Stimulated activated CD8-positive, alpha-beta memory T cell treated with anti-CD3 and anti-CD28 coated beads, Interleukin-4, amount 100 ng/mL, for 48 hours (primary cell): ENCODE results near the gene EXOC3.

Source experiments
- DNase-seq: peaks from one replicate; pipeline ENCODE4 v3.0.0-alpha.2; 2020

EXOC3 gene

GRCh38 chr5:427415-428087, 15.4 kb upstream of the EXOC3 start:
- no peak for DNase-seq

- DNase-seq, result no peak
Observed at GRCh38 chr5:428219-428618, 14.8 kb upstream of the EXOC3 start.

DNA sequence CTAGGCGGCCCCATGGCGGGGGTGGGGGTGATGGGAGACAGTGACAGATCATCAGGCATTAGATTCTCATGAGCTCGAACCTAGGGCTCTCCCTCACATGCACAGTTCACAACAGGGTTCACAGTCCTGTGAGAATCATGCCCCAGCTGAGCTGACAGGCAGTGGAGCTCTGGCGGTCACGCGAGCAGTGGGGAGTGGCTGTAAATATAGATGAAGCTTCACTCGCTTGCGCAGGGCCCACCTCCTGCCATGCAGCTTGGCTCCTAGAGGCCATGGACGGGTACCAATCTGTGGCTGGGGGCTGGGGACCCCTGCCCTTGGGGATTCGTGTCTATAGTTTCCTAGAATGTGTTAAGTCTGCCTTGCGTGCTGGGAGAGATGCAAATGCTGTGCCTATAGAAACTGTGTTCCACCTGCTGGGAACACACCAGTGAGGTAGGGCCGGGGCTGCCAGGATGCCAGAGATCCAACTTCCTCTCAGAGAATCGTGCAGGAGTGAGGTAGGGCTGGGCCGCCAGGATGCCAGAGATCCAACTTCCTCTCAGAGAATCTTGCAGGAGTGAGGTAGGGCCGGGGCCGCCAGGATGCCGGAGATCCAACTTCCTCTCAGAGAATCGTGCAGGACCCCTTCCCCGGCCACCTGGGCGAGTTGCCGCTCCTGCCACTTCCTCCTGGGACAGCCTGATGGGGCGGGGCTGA, 14.1 kb upstream of the EXOC3 start:
- no peak for DNase-seq

GRCh38 chr5:429453-430188, 13.4 kb upstream of the EXOC3 start:
- no peak for DNase-seq

- no peak for DNase-seq
Observed at GRCh38 chr5:430214-430925, 12.6 kb upstream of the EXOC3 start.

DNA sequence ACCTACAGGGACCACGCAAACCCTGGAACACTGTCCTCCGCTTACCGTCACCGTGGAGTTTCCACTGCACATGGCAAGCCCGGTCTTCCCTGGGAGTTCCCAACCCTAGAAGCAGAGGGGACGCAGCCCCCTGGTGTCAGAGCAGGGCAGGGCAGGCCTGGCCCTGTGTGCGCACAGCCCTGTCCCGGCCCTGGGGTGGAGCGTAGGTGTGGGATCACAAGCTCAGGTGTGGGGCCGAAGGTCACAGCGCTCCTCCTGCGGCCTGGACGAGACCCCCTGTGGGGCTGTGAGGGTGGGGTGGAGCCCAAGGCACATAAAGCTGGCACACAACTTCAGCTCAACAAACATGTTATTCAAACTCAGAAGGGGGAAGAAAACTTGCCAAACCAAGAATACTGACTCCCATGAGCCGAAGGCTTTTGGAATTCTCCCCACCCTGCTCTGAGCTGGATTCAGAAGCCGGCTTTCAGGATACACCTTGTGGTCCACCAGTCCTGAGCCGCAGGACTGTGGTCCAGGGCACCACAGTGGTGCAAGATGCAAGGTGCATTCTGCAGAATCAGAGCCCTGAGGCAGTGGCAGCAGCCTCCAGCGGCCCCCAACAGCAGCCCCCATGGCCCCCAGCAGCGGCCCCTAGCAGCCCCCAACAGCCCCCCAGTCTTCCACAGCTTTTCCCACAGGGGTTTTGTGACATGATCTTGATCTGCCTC, 11.8 kb upstream of the EXOC3 start:
- DNase-seq, result peak; percentile 73

- no peak for DNase-seq
Observed at GRCh38 chr5:431711-432050, 11.3 kb upstream of the EXOC3 start.

DNA sequence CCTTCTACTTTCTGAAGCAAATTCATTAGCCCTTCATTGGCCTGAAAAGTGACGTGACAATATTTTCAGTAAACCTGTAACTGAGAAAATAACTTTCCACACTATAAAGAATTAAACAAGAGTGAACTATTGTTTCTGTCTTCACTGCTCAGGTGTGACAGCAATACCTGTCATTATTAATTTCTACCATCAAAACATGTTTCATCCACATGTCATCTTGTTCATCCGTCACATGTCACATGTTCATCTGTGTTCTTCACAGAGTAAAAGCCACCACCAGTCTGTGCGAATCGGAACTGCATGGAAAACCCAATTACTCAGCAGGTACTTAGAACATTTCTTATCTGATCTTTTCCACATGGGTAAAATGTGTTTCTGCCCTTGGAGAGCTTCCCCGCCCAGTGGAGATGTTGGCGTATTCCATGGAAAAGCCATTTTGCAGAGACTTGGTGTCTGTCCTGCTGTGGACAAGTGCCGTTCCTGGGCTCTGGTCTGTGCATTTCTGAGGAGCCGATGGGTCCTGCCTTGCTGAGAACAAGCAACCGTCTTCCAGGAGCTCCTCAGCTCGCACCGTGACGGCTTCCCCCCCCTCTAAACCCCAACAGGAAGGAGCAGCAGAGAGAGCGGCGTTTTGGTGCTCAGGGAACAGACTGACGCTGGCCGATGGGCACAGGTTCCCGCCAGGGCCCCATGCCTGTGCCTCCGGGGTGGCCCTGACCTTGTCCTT, 10.6 kb upstream of the EXOC3 start:
- DNase-seq, result no peak

GRCh38 chr5:432928-433791, 9.8 kb upstream of the EXOC3 start:
- DNase-seq, result no peak

- no peak for DNase-seq
Observed at GRCh38 chr5:433836-434235, 9.1 kb upstream of the EXOC3 start.

DNA sequence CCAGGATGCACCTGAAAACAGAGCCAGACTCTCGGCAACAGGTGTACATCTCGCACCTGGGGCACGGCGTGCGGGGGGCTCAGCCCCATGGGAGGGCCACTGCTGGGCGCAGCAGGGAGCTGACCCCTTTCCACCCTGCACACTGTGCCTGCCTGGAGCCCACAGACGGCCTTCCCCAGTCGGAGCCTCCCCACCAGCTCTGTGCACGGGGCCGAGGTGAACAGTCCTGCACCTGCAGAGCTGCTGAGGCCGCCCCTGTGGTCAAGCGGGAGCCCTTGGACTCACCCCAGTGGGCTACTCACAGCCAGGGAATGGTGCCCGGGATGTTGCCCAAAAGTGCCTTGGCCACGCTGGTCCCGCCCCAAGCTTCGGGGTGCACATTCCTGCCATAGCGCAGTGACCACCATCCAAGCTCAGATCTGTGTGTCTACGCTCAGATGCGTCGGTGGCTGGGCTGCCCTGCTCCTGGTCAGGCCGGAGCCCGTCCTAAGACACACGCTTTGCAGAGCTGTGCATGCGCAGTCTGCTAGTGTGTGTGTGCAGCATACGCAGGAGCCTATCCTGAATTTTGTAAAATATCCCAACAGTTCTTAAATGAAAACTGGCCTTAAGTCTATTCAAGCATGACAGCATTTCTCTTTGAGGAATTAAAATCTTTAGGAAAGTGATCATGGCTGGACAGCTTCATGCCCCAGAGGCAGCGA, 8.4 kb upstream of the EXOC3 start:
- no peak for DNase-seq

- no peak for DNase-seq
Observed at GRCh38 chr5:435156-435790, 7.7 kb upstream of the EXOC3 start.

DNA sequence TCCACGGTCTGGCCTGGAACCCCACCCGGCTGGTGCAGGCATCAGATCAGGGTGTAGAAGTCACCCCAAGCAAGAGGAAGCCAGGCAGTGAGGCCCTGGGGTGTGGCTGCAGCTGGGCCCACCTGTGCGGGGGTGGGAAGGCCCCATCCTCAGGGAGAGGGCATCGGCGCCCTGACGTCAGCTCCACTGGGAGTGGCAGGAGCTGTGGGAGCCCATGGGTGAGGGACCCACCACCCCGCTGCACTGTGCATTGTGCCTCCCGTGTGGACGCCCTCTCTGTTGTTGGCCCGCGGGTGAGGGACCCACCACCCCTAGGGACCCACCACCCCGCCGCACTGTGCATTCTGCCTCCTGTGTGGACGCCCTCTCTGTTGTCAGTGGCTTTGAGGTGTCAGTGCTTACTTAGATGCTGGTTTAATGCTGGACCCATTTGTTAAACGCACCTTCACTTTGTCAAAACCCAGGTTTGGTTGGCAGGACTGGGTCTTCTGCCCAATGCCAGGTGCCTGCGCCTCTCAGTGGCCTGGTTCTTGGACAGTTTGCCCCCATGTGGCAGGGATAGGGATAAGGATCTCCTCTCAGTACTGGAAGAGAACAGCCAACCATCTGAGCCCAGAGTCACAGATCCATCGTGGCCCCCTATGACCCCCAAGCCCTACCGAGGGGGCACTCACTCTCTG, 6.9 kb upstream of the EXOC3 start:
- no peak for DNase-seq

- no peak for DNase-seq
Observed at GRCh38 chr5:436641-436975, 6.4 kb upstream of the EXOC3 start.

DNA sequence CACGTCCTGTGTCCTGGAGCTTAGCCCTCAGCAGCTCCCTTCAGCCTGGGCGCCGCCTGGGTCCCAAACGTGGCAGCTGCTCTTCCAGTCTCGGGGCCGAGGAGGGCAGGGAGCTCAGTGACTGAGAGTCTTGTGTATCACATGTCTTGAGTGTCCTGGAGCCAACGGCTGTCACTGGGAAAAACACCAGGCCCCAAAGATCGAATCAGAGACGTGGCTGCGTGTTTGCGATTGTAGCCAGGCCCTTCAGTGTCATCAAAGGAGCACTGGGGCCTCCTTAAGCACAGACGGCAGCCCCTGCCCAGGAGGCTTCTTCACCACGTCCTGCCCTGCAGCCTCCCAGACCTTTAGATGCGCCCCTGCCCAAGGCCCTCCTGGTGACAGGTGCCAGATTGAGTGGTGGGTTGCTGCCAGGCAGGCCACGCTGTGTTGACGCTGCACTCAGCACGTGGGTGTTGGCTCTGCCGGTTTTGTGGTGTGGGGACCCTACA, 5.7 kb upstream of the EXOC3 start:
- DNase-seq, result no peak

GRCh38 chr5:438481-438981, 4.4 kb upstream of the EXOC3 start:
- DNase-seq, result no peak

DNA sequence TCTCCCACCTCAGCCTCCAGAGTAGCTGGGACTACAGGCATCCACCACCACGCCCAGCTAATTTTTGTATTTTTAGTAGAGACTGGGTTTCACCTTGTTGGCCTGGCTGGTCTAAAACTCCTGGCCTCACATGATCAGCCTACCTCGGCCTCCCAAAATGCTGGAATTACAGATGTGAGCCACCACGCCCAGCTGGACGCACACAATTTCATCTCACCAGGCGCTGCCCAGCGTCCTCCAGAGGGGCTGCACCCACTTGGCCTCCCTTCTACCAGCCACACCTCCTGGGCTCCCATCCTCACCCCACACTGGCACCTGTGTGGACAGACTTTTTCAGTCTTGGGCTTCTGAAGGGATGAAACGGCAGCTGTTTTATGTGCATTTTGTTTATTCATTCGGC, 3.8 kb upstream of the EXOC3 start:
- no peak for DNase-seq

- no peak for DNase-seq
Observed at GRCh38 chr5:439636-440035, 3.3 kb upstream of the EXOC3 start.
